ENCODE data around the gene RBP2.

Gene RBP2

GRCh38 chr3:139476348-139476747 lies at the start of gene RBP2:
RBP2 (minus strand) TSS chr3:139476516; CDS start chr3:139476459, 57 bp downstream.
- Histone ChIP-seq H3K9me3 (ENCODE audit: control insufficient read depth in 2 of 2, low read length in 2 of 2) (no peaks in the 10 kb centered on the region), H3K27ac (ENCODE audit: low read depth in 2 of 2, low read length in 2 of 2) (peak within 1 kb of the TSS in 1 of 2 donors; percentile 33), H3K4me3 (ENCODE audit: low read length in 2 of 2) (no peak within 1 kb of the TSS), H3K27me3 (ENCODE audit: control insufficient read depth in 2 of 2, insufficient read depth in 2 of 2, low read length in 2 of 2) (no peaks in the 10 kb centered on the region), H3K4me1 (ENCODE audit: control insufficient read depth in 2 of 2, insufficient read depth in 2 of 2, low read length in 2 of 2) (peaks cover 10 to 11% of the 10 kb centered on the region in 2 donors), H3K36me3 (ENCODE audit: control insufficient read depth in 2 of 2, insufficient read depth in 2 of 2, low read length in 2 of 2) (no peaks in the 10 kb centered on the region), H3K9ac (ENCODE audit: low read depth in 1 of 2, low read length in 2 of 2) (no peak within 1 kb of the TSS)

DNA sequence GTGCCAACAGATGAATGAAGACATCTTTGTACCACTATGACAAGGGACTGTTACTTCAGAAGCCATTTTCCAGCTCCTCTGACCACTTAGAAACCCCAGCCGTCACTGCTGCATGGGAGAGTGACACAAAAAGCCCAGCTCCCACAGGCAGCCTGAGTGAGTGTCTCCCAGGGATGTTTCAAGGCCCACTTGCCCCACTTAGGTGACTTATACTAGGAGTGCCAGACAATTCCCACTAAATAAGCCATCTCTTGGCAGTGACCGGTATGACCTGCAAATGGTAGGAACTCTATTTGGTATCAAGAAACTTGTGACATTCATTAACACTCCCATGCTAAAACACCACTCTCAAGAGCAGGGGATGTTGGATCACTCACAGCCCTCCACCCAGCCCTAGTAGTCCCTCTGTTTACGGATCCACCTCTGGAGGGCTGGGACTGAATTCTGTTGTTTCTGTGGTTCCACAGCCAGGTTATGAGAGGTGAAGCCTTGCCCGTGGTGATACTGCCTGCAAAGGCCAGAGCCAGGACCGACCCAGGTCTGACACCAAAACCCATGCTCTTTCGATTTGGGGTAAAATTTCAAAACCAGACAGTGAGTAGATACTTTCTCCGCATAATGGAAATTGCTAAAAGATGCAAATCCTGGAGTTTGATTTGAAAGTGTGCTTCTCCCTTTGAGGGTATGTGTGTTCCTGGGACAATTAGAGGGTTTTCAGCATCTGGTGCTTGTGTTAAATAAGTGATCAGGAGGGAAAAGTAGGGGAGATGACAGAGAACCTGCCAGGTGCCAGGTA lies 48.7 kb upstream of the RBP2 start:
- Histone ChIP-seq H3K36me3 (ENCODE audit: control insufficient read depth in 2 of 2, insufficient read depth in 2 of 2, low read length in 2 of 2) (no peaks in the 10 kb centered on the region), H3K4me3 (ENCODE audit: low read length in 2 of 2) (no peak overlapping the region), H3K27me3 (ENCODE audit: control insufficient read depth in 2 of 2, insufficient read depth in 2 of 2, low read length in 2 of 2) (no peaks in the 10 kb centered on the region), H3K9me3 (ENCODE audit: control insufficient read depth in 2 of 2, low read length in 2 of 2) (no peaks in the 10 kb centered on the region), H3K27ac (ENCODE audit: low read depth in 2 of 2, low read length in 2 of 2) (no peak overlapping the region), H3K9ac (ENCODE audit: low read depth in 1 of 2, low read length in 2 of 2) (no peak overlapping the region), H3K4me1 (ENCODE audit: control insufficient read depth in 2 of 2, insufficient read depth in 2 of 2, low read length in 2 of 2) (no peaks in the 10 kb centered on the region)

DNA sequence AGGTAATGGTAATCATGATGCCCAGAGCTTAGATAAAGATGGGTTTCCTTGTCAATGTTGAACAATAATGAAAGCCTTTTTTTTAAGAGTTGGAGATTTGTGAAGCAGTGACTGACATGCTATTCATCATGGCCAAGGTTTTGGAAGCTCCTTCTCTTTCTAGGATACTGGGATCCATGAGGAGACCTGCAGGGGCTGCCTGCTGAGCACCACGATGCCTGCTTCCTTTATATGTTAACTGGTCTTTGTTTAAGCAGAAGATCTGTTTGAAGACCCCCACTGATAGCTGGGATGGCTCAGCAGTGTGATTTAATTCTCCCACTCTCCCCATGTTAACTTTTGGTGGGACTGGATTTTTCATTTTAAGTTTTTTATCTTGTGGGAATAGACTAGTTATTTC lies 47.4 kb upstream of the RBP2 start:
- no peaks in the 10 kb centered on the region for H3K9me3 ChIP-seq (ENCODE audit: control insufficient read depth in 2 of 2, low read length in 2 of 2)
- no peak overlapping the region for H3K27ac ChIP-seq (ENCODE audit: low read depth in 2 of 2, low read length in 2 of 2)
- no peak overlapping the region for H3K4me3 ChIP-seq (ENCODE audit: low read length in 2 of 2)
- no peaks in the 10 kb centered on the region for H3K27me3 ChIP-seq (ENCODE audit: control insufficient read depth in 2 of 2, insufficient read depth in 2 of 2, low read length in 2 of 2)
- no peak overlapping the region for H3K9ac ChIP-seq (ENCODE audit: low read depth in 1 of 2, low read length in 2 of 2)
- H3K4me1 ChIP-seq (ENCODE audit: control insufficient read depth in 2 of 2, insufficient read depth in 2 of 2, low read length in 2 of 2): no peaks in the 10 kb centered on the region
- H3K36me3 ChIP-seq (ENCODE audit: control insufficient read depth in 2 of 2, insufficient read depth in 2 of 2, low read length in 2 of 2): no peaks in the 10 kb centered on the region

DNA sequence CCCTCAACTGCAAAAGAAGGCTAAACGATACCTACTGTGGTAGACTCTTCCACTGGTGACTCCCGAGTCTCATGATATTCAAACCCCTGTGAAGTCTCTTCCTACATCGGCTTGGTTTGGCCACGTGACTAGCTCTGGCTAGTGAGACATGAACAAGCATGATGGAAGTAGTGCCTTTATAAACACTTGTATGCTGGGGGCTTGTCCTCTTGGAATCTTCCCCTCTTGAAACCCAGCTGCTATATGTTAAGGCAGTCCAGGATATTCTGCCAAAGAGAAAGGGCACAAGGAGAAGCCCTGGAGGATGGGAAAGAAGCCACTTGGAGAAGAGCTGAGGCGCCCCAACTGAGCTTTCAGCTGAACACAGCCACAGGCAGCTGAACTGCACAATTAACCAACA lies 46.9 kb upstream of the RBP2 start:
- Histone ChIP-seq H3K36me3 (ENCODE audit: control insufficient read depth in 2 of 2, insufficient read depth in 2 of 2, low read length in 2 of 2) (no peaks in the 10 kb centered on the region), H3K27me3 (ENCODE audit: control insufficient read depth in 2 of 2, insufficient read depth in 2 of 2, low read length in 2 of 2) (no peaks in the 10 kb centered on the region), H3K4me1 (ENCODE audit: control insufficient read depth in 2 of 2, insufficient read depth in 2 of 2, low read length in 2 of 2) (no peaks in the 10 kb centered on the region), H3K4me3 (ENCODE audit: low read length in 2 of 2) (no peak overlapping the region), H3K27ac (ENCODE audit: low read depth in 2 of 2, low read length in 2 of 2) (no peak overlapping the region), H3K9me3 (ENCODE audit: control insufficient read depth in 2 of 2, low read length in 2 of 2) (no peaks in the 10 kb centered on the region), H3K9ac (ENCODE audit: low read depth in 1 of 2, low read length in 2 of 2) (no peak overlapping the region)

DNA sequence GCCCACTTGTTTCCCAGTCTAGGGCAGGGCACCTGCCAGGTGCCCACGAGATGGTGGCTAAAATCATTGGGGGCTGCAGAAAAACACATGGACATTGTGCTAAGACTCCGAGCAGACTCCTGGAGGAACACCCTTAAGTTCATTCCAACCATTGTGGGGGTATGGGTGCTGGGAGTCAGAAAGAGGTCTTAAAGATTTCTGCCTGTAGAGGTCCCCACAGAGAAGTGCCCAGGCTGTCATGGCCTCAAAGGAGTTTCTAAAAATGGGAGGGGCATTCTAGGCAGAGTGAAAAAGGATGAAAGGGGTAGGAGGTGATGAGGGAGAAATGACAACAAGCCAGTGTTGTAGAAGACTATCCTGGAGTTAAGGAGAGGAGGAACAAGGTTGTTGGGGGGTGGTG lies 46.1 kb upstream of the RBP2 start:
- Histone ChIP-seq H3K4me3 (ENCODE audit: low read length in 2 of 2) (no peak overlapping the region), H3K27me3 (ENCODE audit: control insufficient read depth in 2 of 2, insufficient read depth in 2 of 2, low read length in 2 of 2) (no peaks in the 10 kb centered on the region), H3K9ac (ENCODE audit: low read depth in 1 of 2, low read length in 2 of 2) (no peak overlapping the region), H3K27ac (ENCODE audit: low read depth in 2 of 2, low read length in 2 of 2) (no peak overlapping the region), H3K9me3 (ENCODE audit: control insufficient read depth in 2 of 2, low read length in 2 of 2) (no peaks in the 10 kb centered on the region), H3K36me3 (ENCODE audit: control insufficient read depth in 2 of 2, insufficient read depth in 2 of 2, low read length in 2 of 2) (no peaks in the 10 kb centered on the region), H3K4me1 (ENCODE audit: control insufficient read depth in 2 of 2, insufficient read depth in 2 of 2, low read length in 2 of 2) (no peaks in the 10 kb centered on the region)

DNA sequence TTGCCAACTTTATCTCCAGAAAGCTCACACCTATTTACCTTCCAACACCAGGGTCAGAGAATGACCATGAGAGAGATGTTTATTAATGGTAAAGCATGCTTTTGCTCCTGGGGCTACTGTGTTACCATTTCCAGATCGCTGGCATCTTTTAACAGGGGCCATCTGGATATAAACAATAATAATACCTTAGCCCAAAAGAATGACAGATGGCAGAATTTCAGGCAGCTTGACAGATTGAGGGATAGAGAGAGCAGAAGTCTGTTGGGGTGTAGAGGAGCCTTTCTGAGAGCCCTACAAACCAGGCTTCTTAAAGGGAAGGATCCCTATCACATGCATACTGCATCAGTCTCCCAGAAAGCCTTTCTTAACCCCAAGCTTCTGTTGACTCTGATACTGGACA lies 45.5 kb upstream of the RBP2 start:
- H3K36me3 ChIP-seq (ENCODE audit: control insufficient read depth in 2 of 2, insufficient read depth in 2 of 2, low read length in 2 of 2): no peaks in the 10 kb centered on the region
- no peak overlapping the region for H3K27ac ChIP-seq (ENCODE audit: low read depth in 2 of 2, low read length in 2 of 2)
- H3K9ac ChIP-seq (ENCODE audit: low read depth in 1 of 2, low read length in 2 of 2): no peak overlapping the region
- H3K27me3 ChIP-seq (ENCODE audit: control insufficient read depth in 2 of 2, insufficient read depth in 2 of 2, low read length in 2 of 2): no peaks in the 10 kb centered on the region
- no peaks in the 10 kb centered on the region for H3K4me1 ChIP-seq (ENCODE audit: control insufficient read depth in 2 of 2, insufficient read depth in 2 of 2, low read length in 2 of 2)
- no peak overlapping the region for H3K4me3 ChIP-seq (ENCODE audit: low read length in 2 of 2)
- H3K9me3 ChIP-seq (ENCODE audit: control insufficient read depth in 2 of 2, low read length in 2 of 2): no peaks in the 10 kb centered on the region

GRCh38 chr3:139521144-139521543 lies 44.8 kb upstream of the RBP2 start:
- no peaks in the 10 kb centered on the region for H3K9me3 ChIP-seq (ENCODE audit: control insufficient read depth in 2 of 2, low read length in 2 of 2)
- no peak overlapping the region for H3K27ac ChIP-seq (ENCODE audit: low read depth in 2 of 2, low read length in 2 of 2)
- no peak overlapping the region for H3K9ac ChIP-seq (ENCODE audit: low read depth in 1 of 2, low read length in 2 of 2)
- H3K36me3 ChIP-seq (ENCODE audit: control insufficient read depth in 2 of 2, insufficient read depth in 2 of 2, low read length in 2 of 2): no peaks in the 10 kb centered on the region
- no peaks in the 10 kb centered on the region for H3K27me3 ChIP-seq (ENCODE audit: control insufficient read depth in 2 of 2, insufficient read depth in 2 of 2, low read length in 2 of 2)
- H3K4me1 ChIP-seq (ENCODE audit: control insufficient read depth in 2 of 2, insufficient read depth in 2 of 2, low read length in 2 of 2): no peaks in the 10 kb centered on the region
- H3K4me3 ChIP-seq (ENCODE audit: low read length in 2 of 2): no peak overlapping the region

DNA sequence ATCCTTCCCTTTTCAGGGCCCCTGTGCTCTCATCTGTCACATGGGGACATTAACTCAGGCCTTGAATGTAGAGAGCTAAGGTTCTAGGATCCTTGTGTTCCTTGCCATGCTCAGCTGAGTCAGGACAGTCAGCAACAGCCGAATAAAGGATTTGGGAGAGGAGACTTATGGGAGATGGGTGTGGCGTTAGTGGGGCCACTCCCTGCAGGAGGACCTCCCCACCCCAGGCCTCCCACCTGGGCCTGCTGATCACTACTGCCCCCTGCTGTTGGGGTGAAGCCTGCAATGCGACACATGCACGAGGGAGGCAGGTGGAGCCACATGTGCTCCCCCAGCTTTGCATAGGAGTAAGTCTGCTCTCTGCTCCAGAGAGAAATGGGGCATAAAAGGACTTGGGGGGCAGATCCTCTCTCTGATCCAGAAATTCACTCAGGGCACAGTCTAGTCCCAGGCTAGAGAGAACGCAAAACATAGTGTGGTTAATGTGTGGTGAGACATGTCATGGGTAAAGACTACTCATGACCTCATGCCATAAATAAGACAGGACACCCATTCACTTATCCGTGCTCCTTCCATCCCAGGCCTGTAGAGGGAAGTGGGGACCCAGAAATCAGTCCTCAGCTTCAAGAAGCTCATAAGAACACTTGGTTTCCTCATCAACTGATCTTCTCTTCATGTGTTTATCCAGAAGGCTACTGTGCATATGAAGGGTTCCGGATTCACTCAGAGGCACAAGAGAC lies 43.9 kb upstream of the RBP2 start:
- no peak overlapping the region for H3K9ac ChIP-seq (ENCODE audit: low read depth in 1 of 2, low read length in 2 of 2)
- no peaks in the 10 kb centered on the region for H3K36me3 ChIP-seq (ENCODE audit: control insufficient read depth in 2 of 2, insufficient read depth in 2 of 2, low read length in 2 of 2)
- H3K4me1 ChIP-seq (ENCODE audit: control insufficient read depth in 2 of 2, insufficient read depth in 2 of 2, low read length in 2 of 2): no peaks in the 10 kb centered on the region
- no peak overlapping the region for H3K4me3 ChIP-seq (ENCODE audit: low read length in 2 of 2)
- no peaks in the 10 kb centered on the region for H3K27me3 ChIP-seq (ENCODE audit: control insufficient read depth in 2 of 2, insufficient read depth in 2 of 2, low read length in 2 of 2)
- no peaks in the 10 kb centered on the region for H3K9me3 ChIP-seq (ENCODE audit: control insufficient read depth in 2 of 2, low read length in 2 of 2)
- no peak overlapping the region for H3K27ac ChIP-seq (ENCODE audit: low read depth in 2 of 2, low read length in 2 of 2)

- Histone ChIP-seq H3K36me3 (ENCODE audit: control insufficient read depth in 2 of 2, insufficient read depth in 2 of 2, low read length in 2 of 2) (no peaks in the 10 kb centered on the region), H3K9me3 (ENCODE audit: control insufficient read depth in 2 of 2, low read length in 2 of 2) (no peaks in the 10 kb centered on the region), H3K27me3 (ENCODE audit: control insufficient read depth in 2 of 2, insufficient read depth in 2 of 2, low read length in 2 of 2) (no peaks in the 10 kb centered on the region), H3K27ac (ENCODE audit: low read depth in 2 of 2, low read length in 2 of 2) (no peak overlapping the region), H3K4me1 (ENCODE audit: control insufficient read depth in 2 of 2, insufficient read depth in 2 of 2, low read length in 2 of 2) (no peaks in the 10 kb centered on the region), H3K4me3 (ENCODE audit: low read length in 2 of 2) (no peak overlapping the region), H3K9ac (ENCODE audit: low read depth in 1 of 2, low read length in 2 of 2) (no peak overlapping the region)
These were observed 42.9 kb upstream of the RBP2 start for GRCh38 chr3:139518926-139519842.

DNA sequence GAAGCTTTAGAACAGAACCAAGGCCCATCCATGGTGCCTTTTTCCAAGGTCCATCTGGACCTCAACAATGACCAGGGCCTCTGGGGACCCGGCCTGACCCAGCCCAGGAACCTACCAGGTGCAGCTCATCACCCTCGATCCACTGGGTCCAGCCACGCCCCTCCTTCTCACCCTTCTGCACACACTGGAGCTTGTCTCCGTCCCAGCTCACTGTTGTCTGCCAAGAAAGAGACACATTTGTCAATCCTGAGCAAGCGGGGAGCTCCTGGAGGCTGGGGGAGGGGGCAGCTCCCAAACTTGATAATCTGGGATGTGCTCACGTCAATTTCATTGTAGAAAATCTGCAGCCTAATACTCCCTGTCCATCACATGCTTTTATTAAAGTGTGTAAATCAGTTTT lies 42.0 kb upstream of the RBP2 start:
- Histone ChIP-seq H3K36me3 (ENCODE audit: control insufficient read depth in 2 of 2, insufficient read depth in 2 of 2, low read length in 2 of 2) (no peaks in the 10 kb centered on the region), H3K27me3 (ENCODE audit: control insufficient read depth in 2 of 2, insufficient read depth in 2 of 2, low read length in 2 of 2) (no peaks in the 10 kb centered on the region), H3K27ac (ENCODE audit: low read depth in 2 of 2, low read length in 2 of 2) (no peak overlapping the region), H3K4me3 (ENCODE audit: low read length in 2 of 2) (no peak overlapping the region), H3K9me3 (ENCODE audit: control insufficient read depth in 2 of 2, low read length in 2 of 2) (no peaks in the 10 kb centered on the region), H3K9ac (ENCODE audit: low read depth in 1 of 2, low read length in 2 of 2) (no peak overlapping the region), H3K4me1 (ENCODE audit: control insufficient read depth in 2 of 2, insufficient read depth in 2 of 2, low read length in 2 of 2) (no peaks in the 10 kb centered on the region)

Measured in mucosa of rectum (tissue), 2 donors.